Duodenal mucosa (tissue), 2 donors: ENCODE results near the gene ZNF319.

Experiments
- H3K27ac ChIP-seq: one replicate; pipeline ENCODE4 v1.7.0; 2013; ENCODE audit warnings: low read depth, low read length
- H3K27me3 ChIP-seq, 2 donors: one replicate each; pipeline ENCODE4 v1.7.0; 2013; ENCODE audit warnings: low read length in 2 of 2, control low read depth in 1 of 2; ENCODE audit not compliant: insufficient read depth in 2 of 2, control insufficient read depth in 1 of 2
- H3K36me3 ChIP-seq, 2 donors: one replicate each; pipeline ENCODE4 v1.7.0; 2013; ENCODE audit warnings: low read length in 2 of 2, control low read depth in 1 of 2; ENCODE audit not compliant: insufficient read depth in 2 of 2, control insufficient read depth in 1 of 2
- H3K4me1 ChIP-seq, 2 donors: one replicate each; pipeline ENCODE4 v1.7.0; 2013; ENCODE audit warnings: low read length in 2 of 2, control low read depth in 1 of 2; ENCODE audit not compliant: insufficient read depth in 2 of 2, control insufficient read depth in 1 of 2
- H3K4me3 ChIP-seq, 2 donors: one replicate each; pipeline ENCODE4 v1.7.0; 2013; ENCODE audit warnings: low read length in 2 of 2, low read depth in 1 of 2
- H3K9ac ChIP-seq, 2 donors: one replicate each; pipeline ENCODE4 v1.7.0; 2013; ENCODE audit warnings: low read length in 2 of 2, low read depth in 1 of 2
- H3K9me3 ChIP-seq, 2 donors: one replicate each; pipeline ENCODE4 v1.7.0; 2013; ENCODE audit warnings: low read length in 2 of 2, control low read depth in 1 of 2; ENCODE audit not compliant: control insufficient read depth in 1 of 2

The ZNF319 gene

GRCh38 chr16:57997176-57997527 is 3.3 kb downstream of the ZNF319 start:
- Histone ChIP-seq H3K36me3 (peaks cover 8 to 27% of the 10 kb centered on the region in 2 donors), H3K9me3 (no peaks in the 10 kb centered on the region), H3K9ac (no peak overlapping the region), H3K4me3 (no peak overlapping the region), H3K27me3 (no peaks in the 10 kb centered on the region), H3K4me1 (peaks cover 16 to 30% of the 10 kb centered on the region in 2 donors), H3K27ac (no peak overlapping the region)

GRCh38 chr16:57996406-57997175 is 3.9 kb downstream of the ZNF319 start:
- H3K4me3 ChIP-seq, result no peak overlapping the region
- peaks cover 14 to 25% of the 10 kb centered on the region in 2 donors for H3K4me1 ChIP-seq
- H3K27ac ChIP-seq, result no peak overlapping the region
- H3K9ac ChIP-seq, result no peak overlapping the region
- no peaks in the 10 kb centered on the region for H3K9me3 ChIP-seq
- no peaks in the 10 kb centered on the region for H3K27me3 ChIP-seq
- H3K36me3 ChIP-seq, result peaks cover 8 to 27% of the 10 kb centered on the region in 2 donors

GRCh38 chr16:57995721-57996405 is 4.6 kb downstream of the ZNF319 start:
- Histone ChIP-seq H3K9ac (no peak overlapping the region), H3K27me3 (no peaks in the 10 kb centered on the region), H3K27ac (no peak overlapping the region), H3K4me3 (no peak overlapping the region), H3K9me3 (no peaks in the 10 kb centered on the region), H3K36me3 (peaks cover 8 to 27% of the 10 kb centered on the region in 2 donors), H3K4me1 (peaks cover 13 to 25% of the 10 kb centered on the region in 2 donors)

- no peak overlapping the region for H3K9ac ChIP-seq
- H3K9me3 ChIP-seq, result no peaks in the 10 kb centered on the region
- H3K4me1 ChIP-seq, result peaks cover 12 to 25% of the 10 kb centered on the region in 2 donors
- peaks cover 8 to 27% of the 10 kb centered on the region in 2 donors for H3K36me3 ChIP-seq
- H3K4me3 ChIP-seq, result no peak overlapping the region
- no peaks in the 10 kb centered on the region for H3K27me3 ChIP-seq
- H3K27ac ChIP-seq, result no peak overlapping the region
These were observed 5.7 kb downstream of the ZNF319 start for GRCh38 chr16:57994778-57995177.

GRCh38 chr16:57994361-57994760 is 6.1 kb downstream of the ZNF319 start:
- Histone ChIP-seq H3K4me3 (no peak overlapping the region), H3K27me3 (no peaks in the 10 kb centered on the region), H3K27ac (no peak overlapping the region), H3K9me3 (no peaks in the 10 kb centered on the region), H3K36me3 (peaks cover 8 to 27% of the 10 kb centered on the region in 2 donors), H3K4me1 (peaks cover 8 to 20% of the 10 kb centered on the region in 2 donors), H3K9ac (no peak overlapping the region)

- Histone ChIP-seq H3K4me1 (peaks cover 3 to 16% of the 10 kb centered on the region in 2 donors), H3K9ac (no peak overlapping the region), H3K27ac (no peak overlapping the region), H3K4me3 (no peak overlapping the region), H3K36me3 (peaks cover 8 to 27% of the 10 kb centered on the region in 2 donors), H3K9me3 (no peaks in the 10 kb centered on the region), H3K27me3 (no peaks in the 10 kb centered on the region)
These were observed 6.6 kb downstream of the ZNF319 start for GRCh38 chr16:57993897-57994296.

- peaks cover 0 to 11% of the 10 kb centered on the region in 2 donors for H3K4me1 ChIP-seq
These were observed 7.0 kb downstream of the ZNF319 start for GRCh38 chr16:57993438-57993837.

GRCh38 chr16:57992084-57992483 is 8.4 kb downstream of the ZNF319 start:
- Histone ChIP-seq H3K27me3 (no peaks in the 10 kb centered on the region), H3K27ac (no peak overlapping the region), H3K36me3 (peaks cover 5 to 17% of the 10 kb centered on the region in 2 donors), H3K4me3 (no peak overlapping the region), H3K9me3 (no peaks in the 10 kb centered on the region), H3K9ac (no peak overlapping the region), H3K4me1 (peaks cover 0 to 8% of the 10 kb centered on the region in 2 donors)

More at GRCh38 chr16:57993438-57993837, 7.0 kb downstream of the ZNF319 start:
- Histone ChIP-seq H3K9me3 (no peaks in the 10 kb centered on the region), H3K27me3 (no peaks in the 10 kb centered on the region), H3K4me3 (no peak overlapping the region), H3K36me3 (peaks cover 8 to 27% of the 10 kb centered on the region in 2 donors), H3K9ac (no peak overlapping the region), H3K27ac (no peak overlapping the region)

- peaks cover 0 to 8% of the 10 kb centered on the region in 2 donors for H3K4me1 ChIP-seq
- no peak overlapping the region for H3K4me3 ChIP-seq
- H3K36me3 ChIP-seq, result peaks cover under 1 to 13% of the 10 kb centered on the region in 2 donors
These were observed 8.9 kb downstream of the ZNF319 start for GRCh38 chr16:57991551-57992059.

GRCh38 chr16:57988929-57989328 is 11.5 kb downstream of the ZNF319 start:
- H3K9me3 ChIP-seq, result no peaks in the 10 kb centered on the region
- no peak overlapping the region for H3K9ac ChIP-seq
- no peak overlapping the region for H3K27ac ChIP-seq
- peaks cover 8 to 13% of the 10 kb centered on the region in 2 donors for H3K27me3 ChIP-seq
- H3K4me1 ChIP-seq, result peaks cover 0 to 10% of the 10 kb centered on the region in 2 donors
- H3K36me3 ChIP-seq, result no peaks in the 10 kb centered on the region
- no peak overlapping the region for H3K4me3 ChIP-seq

More at GRCh38 chr16:57991551-57992059, 8.9 kb downstream of the ZNF319 start:
- Histone ChIP-seq H3K27ac (no peak overlapping the region), H3K27me3 (no peaks in the 10 kb centered on the region), H3K9ac (no peak overlapping the region), H3K9me3 (no peaks in the 10 kb centered on the region)
